GM18870 (cell line): Measurements from ENCODE around the gene FLYWCH2.

ENCODE experiments used
- ATAC-seq: cut with Tn5 transposase; IDR thresholded peaks from one replicate; pipeline ENCODE4 v1.9.1; 2021; ENCODE audit warnings: moderate library complexity; ENCODE audit not compliant: unreplicated experiment

The FLYWCH2 gene, protein sequence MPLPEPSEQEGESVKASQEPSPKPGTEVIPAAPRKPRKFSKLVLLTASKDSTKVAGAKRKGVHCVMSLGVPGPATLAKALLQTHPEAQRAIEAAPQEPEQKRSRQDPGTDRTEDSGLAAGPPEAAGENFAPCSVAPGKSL

GRCh38 chr16:2882650-2883457, at the start of gene FLYWCH2:
Gene FLYWCH2, plus strand, starts transcription at chr16:2883215. Its CDS starts 13,235 bp downstream, at chr16:2896450.
- peak; percentile 90 for ATAC-seq

DNA sequence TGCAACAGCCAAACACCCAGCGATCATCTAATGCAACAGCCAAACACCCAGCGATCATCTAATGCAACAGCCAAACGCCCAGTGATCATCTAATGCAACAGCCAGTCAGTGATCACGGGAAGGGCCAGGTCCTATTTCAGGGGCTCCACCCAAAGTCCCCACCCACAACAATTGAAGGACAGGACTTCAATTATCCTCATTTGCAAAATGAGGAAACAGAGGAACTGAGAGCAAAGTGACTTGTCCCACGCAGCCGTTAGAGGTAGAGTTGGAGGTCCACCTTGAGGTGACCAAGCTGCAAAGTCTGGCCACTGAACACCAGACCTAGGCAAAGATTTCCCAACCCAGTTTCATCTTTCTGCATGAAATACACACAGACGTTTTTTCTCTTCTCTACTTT, 49.2 kb upstream of the FLYWCH2 start:
- ATAC-seq, result no peak

DNA sequence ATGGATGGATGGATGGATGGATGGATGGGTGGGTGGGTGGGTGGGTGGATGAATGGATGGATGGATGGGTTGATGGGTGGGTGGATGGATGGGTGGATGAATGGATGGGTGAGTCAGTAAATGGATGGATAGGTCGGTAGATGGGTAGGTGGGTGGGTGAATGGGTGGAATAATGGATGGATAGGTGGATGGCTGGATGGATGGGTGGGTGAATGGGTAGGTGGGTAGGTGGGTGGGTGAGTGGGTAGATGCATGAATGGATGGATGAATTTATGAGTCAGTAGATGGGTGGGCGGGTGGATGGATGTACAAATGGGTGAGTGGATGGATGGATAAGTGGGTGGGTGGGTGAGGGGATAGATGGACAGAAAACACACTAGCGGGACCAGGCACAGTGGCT, 48.0 kb upstream of the FLYWCH2 start:
- no peak for ATAC-seq

GRCh38 chr16:2835638-2836493, 47.1 kb upstream of the FLYWCH2 start:
- no peak for ATAC-seq

GRCh38 chr16:2836646-2837508, 46.1 kb upstream of the FLYWCH2 start:
- no peak for ATAC-seq

DNA sequence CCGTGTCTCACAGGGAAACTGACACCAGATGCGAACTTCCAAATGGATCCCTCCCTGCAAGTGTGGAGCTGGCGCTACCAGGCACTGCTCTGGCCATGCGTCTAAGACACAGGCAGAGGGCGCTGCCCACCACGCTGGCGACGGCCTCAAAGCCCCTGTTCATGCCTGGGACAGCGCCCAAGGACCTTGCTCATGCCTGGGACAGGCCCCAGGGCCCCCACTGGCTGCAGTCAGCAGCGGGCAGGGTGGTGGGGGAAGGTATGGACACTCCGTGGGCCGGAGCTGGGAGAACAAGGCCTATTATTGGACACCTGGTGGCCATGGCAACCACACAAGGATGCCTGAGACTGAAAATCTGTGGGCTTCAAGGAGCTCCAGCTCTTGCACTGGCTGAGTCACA, 44.1 kb upstream of the FLYWCH2 start:
- ATAC-seq, result no peak

DNA sequence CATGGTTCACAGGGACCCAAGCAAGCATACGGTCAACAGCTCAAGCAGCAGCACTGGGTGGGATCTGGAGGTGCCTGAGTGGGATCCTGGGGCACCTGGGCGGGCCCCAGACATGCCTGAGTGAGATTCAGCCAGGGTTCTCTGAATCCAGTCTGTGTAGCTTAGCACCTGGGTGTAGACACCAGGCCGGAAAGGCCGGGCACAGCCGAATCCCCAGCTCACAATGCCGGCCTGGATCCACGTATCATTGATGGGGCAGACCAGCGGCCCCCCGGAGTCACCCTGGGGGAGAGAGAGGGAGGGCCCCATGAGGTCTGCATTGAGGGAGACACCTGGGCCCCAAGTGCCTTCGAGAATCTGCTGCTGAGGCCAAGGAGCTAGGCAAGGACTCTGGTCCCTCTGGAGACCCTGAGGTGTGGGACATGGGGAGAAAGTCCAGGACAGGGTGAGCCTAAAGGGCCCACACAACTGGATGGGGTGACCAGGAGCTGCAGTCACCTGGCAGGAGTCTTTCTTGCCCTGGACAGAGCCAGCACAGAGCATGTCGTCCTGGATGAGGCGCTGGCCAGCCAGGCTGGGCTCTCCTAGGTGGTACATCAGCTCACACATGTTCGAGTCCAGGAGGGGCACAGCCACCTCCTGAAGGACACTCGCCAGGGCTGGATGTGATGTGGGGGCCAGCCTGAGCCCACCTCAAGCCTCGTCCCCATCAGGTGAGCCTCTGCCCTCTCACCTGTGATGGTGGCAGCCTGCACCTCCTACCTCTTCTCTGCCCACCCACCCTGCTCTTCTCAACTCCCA, 43.2 kb upstream of the FLYWCH2 start:
- ATAC-seq, result no peak

- no peak for ATAC-seq
These were observed 42.1 kb upstream of the FLYWCH2 start for GRCh38 chr16:2840914-2841313.

DNA sequence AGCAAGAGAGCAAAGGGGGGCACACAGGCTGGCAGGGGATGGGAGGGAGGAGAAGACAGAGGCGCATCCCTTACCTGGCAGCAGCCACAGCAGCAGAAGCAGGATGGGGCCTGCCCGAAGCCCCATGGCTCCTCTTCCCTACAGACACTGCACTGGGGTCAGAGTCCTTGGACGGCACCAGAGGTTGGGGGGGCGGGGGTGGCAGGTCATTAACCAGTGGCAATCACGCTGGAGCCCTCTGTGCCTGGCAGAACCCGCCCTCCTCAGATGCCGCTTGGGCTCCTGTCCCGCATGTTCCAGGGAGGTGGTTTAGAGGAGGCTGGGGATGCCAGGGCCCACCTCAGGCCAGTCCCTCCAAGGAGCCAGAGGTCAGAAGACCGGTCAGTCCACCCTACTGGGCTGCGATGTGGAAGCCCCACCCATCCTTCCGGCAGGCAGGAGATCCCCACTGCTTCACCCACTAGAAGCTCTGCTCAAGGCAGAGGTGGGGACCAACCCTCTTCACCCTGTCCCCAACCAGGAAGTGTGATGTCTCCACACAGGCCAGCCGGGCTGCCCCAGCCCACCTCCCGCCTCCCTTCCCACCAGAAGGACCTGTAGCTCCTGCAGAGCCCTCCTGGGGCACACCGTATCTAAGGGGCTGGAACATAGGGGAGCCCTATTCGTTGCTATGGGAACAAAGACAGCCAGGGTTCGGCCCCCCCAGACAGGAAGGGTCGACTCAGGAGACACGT, 41.2 kb upstream of the FLYWCH2 start:
- no peak for ATAC-seq

DNA sequence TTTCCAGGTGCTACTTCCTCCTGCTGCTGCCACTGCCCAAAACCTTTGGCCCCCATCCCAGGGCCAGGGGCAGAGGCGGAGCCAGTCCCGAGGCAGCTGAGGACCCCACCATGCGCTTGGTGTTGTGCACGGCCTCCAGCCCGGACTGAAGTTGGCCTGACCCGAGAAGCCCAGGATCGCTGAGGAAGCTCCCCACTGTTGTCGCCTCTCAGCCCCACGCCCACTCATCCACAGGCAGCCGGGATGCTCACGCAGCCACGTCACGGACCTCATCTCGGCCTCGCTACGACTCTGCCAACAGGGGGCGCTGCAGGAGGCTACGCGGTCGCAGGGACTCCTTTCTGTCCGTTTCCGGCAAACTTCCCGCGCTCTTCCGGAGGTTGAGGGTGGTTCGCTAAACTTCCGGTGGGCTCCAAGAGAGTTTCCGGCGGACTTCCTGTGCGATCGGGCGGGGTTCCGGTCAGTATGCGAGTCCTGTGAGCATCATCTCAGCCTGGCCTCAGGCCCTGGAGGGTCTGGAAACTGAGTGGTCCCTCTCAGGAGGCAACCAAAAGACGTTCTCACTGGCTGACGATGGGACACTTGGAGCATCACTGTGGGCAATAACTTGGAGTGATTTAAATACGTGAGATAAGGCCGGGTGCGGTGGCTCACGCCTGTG, 40.5 kb upstream of the FLYWCH2 start:
- ATAC-seq, result no peak

DNA sequence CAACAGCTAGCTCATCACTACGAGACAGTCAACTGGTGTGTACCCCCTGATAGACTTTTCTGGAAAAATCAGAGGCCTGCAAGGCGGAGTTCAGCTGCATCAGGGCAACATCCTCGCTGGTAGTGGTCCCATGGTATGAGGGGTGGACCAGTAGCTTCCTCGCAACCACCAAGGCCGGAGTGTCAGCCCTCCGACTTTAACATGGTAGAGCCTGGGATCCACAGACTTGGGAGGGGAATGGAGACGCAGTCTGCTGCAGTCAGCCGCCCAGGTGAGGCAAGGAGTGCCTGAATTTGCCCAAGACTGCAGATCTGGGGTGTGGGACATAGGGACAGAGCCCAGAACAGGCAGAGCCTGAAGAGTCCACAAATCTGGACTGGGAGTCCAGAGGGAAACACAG, 39.5 kb upstream of the FLYWCH2 start:
- no peak for ATAC-seq

DNA sequence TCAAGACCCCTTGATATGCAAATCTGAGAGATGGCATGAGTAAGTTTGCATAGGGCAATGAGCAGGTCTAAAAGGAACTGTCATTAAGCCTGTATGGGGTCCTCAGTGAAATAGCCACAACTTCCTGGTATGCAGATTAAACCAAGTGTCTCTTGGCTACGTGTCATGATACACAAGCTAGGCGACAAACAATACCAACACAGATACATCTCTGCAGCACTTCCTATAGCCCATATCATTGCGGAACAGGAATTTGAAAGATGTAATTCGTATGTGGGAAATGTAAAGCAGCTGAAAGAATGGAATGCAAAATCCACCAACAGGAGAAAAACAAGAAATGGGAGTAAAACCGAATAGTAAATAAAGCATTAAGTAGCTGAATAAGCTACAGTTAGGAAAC, 37.9 kb upstream of the FLYWCH2 start:
- ATAC-seq, result no peak

DNA sequence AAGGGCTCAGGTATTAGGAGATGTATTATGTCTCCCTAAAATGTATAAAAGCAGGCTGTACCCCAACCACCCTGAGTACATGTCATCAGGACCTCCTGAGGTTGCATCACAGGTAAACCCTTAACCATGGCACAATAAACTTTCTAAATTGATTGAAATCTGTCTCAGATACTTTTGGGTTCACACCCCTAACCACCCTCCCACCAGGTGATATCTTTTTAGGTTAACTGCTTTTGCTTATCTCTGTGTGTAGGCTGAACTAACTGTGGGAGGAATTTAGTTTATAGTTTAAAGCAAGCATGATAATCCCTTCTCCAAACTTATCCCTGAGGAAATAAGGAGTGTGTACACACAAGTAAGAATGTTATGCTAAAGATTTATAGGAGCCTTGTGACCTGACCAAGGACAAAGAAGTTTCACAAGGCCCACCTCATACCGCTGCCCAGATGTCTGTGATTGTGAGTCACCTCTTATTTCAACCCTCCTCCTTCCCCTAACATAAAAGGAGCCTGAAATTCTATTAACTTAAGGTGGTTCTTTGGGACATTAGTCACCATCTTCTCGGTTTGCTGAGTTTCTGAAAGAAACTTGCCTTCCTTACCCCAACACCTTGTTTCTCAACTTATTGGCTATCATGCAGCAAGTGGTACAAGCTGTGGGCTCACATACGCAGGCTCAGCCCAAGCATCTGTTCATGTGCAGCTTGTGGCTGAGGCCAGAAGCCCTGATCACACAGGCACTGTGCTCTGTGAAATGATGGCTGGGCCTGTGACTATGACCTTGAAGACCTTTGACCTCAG, 36.3 kb upstream of the FLYWCH2 start:
- no peak for ATAC-seq

DNA sequence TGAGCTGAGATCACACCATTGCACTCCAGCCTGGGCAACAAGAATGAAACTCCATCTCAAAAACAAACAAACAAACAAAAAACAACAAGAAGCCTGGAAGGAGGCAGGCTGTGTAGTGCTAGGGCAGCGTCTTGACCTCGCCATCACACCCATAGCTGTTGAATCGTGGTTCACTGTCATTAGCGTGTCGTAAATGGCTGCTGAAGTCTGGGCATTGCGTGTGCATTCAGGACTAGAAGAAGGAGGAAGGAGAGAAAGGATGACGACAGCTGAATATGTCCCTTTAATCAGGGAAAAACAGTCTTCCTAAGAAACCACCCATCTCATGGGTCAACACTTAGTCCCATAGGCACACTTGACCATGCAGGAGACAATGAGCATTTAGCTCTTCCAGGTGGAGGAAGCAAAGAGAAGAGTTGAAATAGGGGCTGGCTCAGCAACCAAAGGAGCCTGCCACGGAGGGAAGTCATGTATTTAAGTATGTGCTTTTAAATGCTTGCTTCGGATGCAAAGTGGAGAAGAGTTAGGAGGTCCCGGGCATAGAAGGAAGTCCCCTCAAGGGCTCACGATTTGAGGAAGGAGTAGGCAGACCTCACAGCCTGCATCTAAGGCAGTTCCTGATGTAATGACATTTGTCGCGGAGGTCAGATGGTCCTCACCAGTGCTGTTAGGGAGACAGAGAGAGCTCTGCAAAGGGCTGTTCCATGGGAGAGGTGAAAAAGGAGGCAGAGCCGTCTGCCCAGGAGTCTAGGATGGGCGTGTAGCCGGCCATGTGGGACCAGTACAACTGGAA, 33.9 kb upstream of the FLYWCH2 start:
- ATAC-seq, result no peak

DNA sequence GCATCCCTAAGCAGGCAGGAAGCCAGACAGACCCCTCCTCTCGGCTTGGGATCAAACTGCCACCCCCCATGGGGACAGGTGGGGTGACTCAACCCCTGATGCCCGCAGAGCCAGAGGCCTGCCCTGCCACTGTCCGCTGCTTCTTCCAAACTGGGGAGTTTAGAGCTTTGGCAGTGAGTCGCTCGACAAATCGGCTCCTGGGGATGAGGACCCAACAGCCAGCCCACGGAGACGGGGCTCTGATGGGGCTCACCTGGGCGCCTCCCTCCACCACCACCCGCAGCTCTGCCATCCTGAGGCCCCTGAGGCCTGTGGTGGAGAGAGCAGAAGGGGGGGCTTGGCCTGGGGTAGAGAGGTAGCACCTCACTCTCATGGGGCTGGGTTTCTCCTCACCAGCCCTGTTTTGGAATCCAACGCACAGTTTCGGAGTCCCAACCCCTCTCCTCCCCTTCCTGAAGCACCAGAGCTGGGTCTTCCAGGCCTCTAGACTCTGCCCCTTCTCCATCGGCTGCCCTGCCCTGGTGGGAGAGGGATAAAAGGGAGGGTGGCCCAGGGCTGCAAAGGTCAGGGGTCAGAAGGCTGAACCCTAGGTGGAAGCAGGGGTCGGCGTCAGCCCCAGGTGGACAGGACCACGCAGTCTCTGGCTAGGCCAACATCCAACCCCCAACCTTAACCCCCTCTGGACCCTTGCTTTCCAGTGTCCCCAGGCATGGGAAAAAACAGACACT, 30.8 kb upstream of the FLYWCH2 start:
- no peak for ATAC-seq

DNA sequence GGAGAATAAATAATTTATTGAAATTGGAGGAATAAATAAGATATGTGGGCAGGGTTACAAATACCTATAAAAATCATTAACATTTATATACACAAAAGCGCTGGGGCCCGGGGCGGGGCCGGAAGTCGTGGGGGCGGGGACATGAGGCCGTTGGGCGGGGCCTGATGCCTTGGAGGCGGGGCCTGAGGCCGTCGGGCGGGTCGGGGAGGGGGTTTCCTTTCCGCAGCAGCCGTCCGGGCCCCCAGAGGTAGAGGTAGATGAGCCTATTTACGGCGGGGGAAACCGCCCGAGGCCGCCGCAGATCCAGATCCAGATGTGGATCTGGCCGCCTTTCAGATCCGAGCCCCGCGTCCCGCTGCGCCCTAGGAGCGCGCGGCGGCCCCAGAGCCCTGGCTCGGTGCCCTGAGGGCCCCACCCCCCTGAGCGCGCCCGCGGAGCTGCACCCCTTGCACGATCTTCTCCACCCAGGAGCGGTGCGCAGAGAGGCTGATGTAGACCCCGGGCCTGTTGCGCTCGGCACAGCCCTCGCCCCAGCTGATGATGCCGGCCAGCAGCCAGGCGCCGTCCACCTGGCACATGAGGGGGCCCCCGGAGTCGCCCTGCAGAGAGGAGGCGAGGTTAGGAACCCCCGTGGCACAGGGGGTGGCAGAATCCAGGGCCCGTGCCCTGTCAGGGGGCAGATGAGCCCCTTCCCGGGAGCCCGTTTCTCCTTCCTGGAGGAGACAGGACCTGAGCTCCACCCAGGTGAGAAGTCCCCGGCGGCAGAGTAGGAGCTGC, 30.1 kb upstream of the FLYWCH2 start:
- ATAC-seq, result no peak
